HepG2 (cell line): Measurements from ENCODE around the gene SH3PXD2A. TPM values are rescaled to one million over a fixed set of nuclear protein-coding genes. Genes with fewer than 3 reads are reported as not detected.

Experiments used
- ATAC-seq: fragments of 200-7000 bp; cut with Tn5 transposase; 3 replicates; pipeline ENCODE4 v1.9.1; 2020; ENCODE audit warnings: mild to moderate bottlenecking, moderate library complexity
- BruUV-seq: library from RNA; stranded (reverse); fragments of 400-500 nt; replicated peaks from 2 replicates; lab custom pipeline; 2021; lab: Mats Ljungman, UMichigan
- CTCF ChIA-PET: fragments of 300-600 bp; formaldehyde crosslinking; extraction: SDS; loops from one replicate; lab custom pipeline; 2021; ENCODE audit warnings: low total read pairs, inconsistent platforms, low intra/inter-chr PET ratio; lab: Yijun Ruan, JAX
- POLR2A ChIA-PET: fragments of 350-600 bp; sonication (Branson Sonifier 250); formaldehyde crosslinking; loops from one replicate; lab custom pipeline; 2020; ENCODE audit warnings: antibody characterized with exemption, inconsistent platforms; lab: Yijun Ruan, JAX
- DNase-seq: peaks from one replicate; pipeline ENCODE4 v3.0.0-alpha.2; 2015; ENCODE audit warnings: low spot score
- FAIRE-seq: peaks from 3 replicates; lab custom pipeline; 2011; peaks lifted over from hg19 to GRCh38; lab: Jason Lieb, UNC
- H2AFZ ChIP-seq: one replicate; pipeline ENCODE4 v1.6.1; 2011; ENCODE audit warnings: low read length, inconsistent platforms
- H3K27ac ChIP-seq: fragments of 300-600 bp; 3 replicates; pipeline ENCODE4 v1.8.0; 2011; ENCODE audit warnings: mixed run types, mild to moderate bottlenecking, mixed read lengths, low read length, inconsistent platforms; ENCODE audit not compliant: insufficient read depth; ENCODE audit errors: extremely low read length
- H3K27me3 ChIP-seq, 2 experiments: fragments of 200-600 bp in 1 of 2; 2 replicates in 1 of 2; 3 replicates in 1 of 2; pipeline versions ENCODE4 v1.6.0 to v1.8.0; 2011; ENCODE audit warnings: low read length in 2 of 2, mild to moderate bottlenecking in 2 of 2, moderate library complexity in 2 of 2, inconsistent platforms in 1 of 2; ENCODE audit not compliant: insufficient read depth in 2 of 2, control insufficient read depth in 1 of 2
- H3K36me3 ChIP-seq, 2 experiments: fragments of 200-600 bp in 1 of 2; replicated peaks in 1 of 2; 2 replicates in 1 of 2; 3 replicates in 1 of 2; pipeline versions ENCODE4 v1.5.1 to v1.8.0; 2011; ENCODE audit warnings: low read length in 2 of 2, inconsistent platforms in 1 of 2; ENCODE audit not compliant: insufficient read depth in 2 of 2, control insufficient read depth in 1 of 2
- H3K4me1 ChIP-seq: 2 replicates; pipeline ENCODE4 v1.5.1; 2012; ENCODE audit warnings: low read length, inconsistent platforms; ENCODE audit not compliant: insufficient read depth
- H3K4me2 ChIP-seq: 2 replicates; pipeline ENCODE4 v1.6.0; 2011; ENCODE audit warnings: low read depth, low read length, inconsistent platforms
- H3K4me3 ChIP-seq, 3 experiments: fragments of 200-600 bp in 1 of 3; sonication (generic), shearing (Covaris generic) in 1 of 3; replicated peaks in 1 of 3; 2 replicates each; pipeline ENCODE4 v1.5.1; 2011 to 2016; ENCODE audit warnings: low read length in 3 of 3, inconsistent platforms in 2 of 3, low read depth in 2 of 3, mild to moderate bottlenecking in 2 of 3, control low read depth in 1 of 3, mixed read lengths in 1 of 3; ENCODE audit not compliant: insufficient read depth in 1 of 3
- H3K79me2 ChIP-seq: one replicate; pipeline ENCODE4 v1.6.1; 2011; ENCODE audit warnings: low read length, inconsistent platforms; ENCODE audit not compliant: insufficient read depth
- H3K9ac ChIP-seq: 2 replicates; pipeline ENCODE4 v1.6.0; 2011; ENCODE audit warnings: mild to moderate bottlenecking, low read depth, low read length, inconsistent platforms; ENCODE audit not compliant: insufficient read depth
- H3K9me3 ChIP-seq: 2 replicates; pipeline ENCODE4 v1.5.1; 2012; ENCODE audit warnings: mild to moderate bottlenecking, low read length
- H4K20me1 ChIP-seq: 2 replicates; pipeline ENCODE4 v1.6.0; 2011; ENCODE audit warnings: inconsistent platforms, mild to moderate bottlenecking, low read length, moderate library complexity; ENCODE audit not compliant: insufficient read depth
- AGO1 ChIP-seq: fragments of 200-400 bp; formaldehyde crosslinking; IDR thresholded peaks from 2 replicates; pipeline ENCODE4 v1.6.1; 2017; ENCODE audit warnings: mild to moderate bottlenecking, low read depth, low read length, moderate library complexity; ENCODE audit not compliant: poor library complexity, severe bottlenecking
- BCL6 ChIP-seq: IDR thresholded peaks from 2 replicates; pipeline ENCODE4 v1.6.1; 2016; ENCODE audit warnings: missing genetic modification reagents, missing compliant biosample characterization
- FOSL2 ChIP-seq: sonication (generic); formaldehyde crosslinking; IDR thresholded peaks from 2 replicates; pipeline ENCODE4 v1.4.0; 2020; ENCODE audit warnings: missing genetic modification reagents
- FOXA3 ChIP-seq: IDR thresholded peaks from 2 replicates; pipeline ENCODE4 v1.6.1; 2016; ENCODE audit warnings: missing genetic modification reagents, missing compliant biosample characterization
- GPBP1L1 ChIP-seq: sonication (generic); formaldehyde crosslinking; IDR thresholded peaks from 2 replicates; pipeline ENCODE4 v1.5.0; 2020; ENCODE audit warnings: mild to moderate bottlenecking, missing genetic modification reagents
- HNRNPUL1 ChIP-seq: fragments of 200-400 bp; formaldehyde crosslinking; IDR thresholded peaks from 2 replicates; pipeline ENCODE4 v1.6.1; 2017; ENCODE audit warnings: low read depth, mild to moderate bottlenecking, low read length, moderate library complexity
- NFRKB ChIP-seq: fragments of 450-650 bp; IDR thresholded peaks from 2 replicates; pipeline ENCODE4 v1.6.1; 2017
- ONECUT2 ChIP-seq: sonication (generic); formaldehyde crosslinking; IDR thresholded peaks from 2 replicates; pipeline ENCODE4 v1.4.0; 2020; ENCODE audit warnings: missing genetic modification reagents
- POLR2AphosphoS2 ChIP-seq: IDR thresholded peaks from 2 replicates; pipeline ENCODE4 v1.6.1; 2011; ENCODE audit warnings: low read depth, low read length, improper control_type of control experiment
- ZNF124 ChIP-seq: sonication (generic); formaldehyde crosslinking; IDR thresholded peaks from 2 replicates; pipeline ENCODE4 v1.4.0; 2020; ENCODE audit warnings: missing genetic modification reagents
- ZNF264 ChIP-seq: sonication (generic); formaldehyde crosslinking; IDR thresholded peaks from 2 replicates; pipeline ENCODE4 v1.4.0; 2020; ENCODE audit warnings: missing genetic modification reagents
- ZNF660 ChIP-seq: sonication (generic); formaldehyde crosslinking; IDR thresholded peaks from 2 replicates; pipeline ENCODE4 v1.5.1; 2020; ENCODE audit warnings: mild to moderate bottlenecking, low read depth, missing genetic modification reagents, borderline replicate concordance
- ZNF674 ChIP-seq: sonication (generic); formaldehyde crosslinking; IDR thresholded peaks from 2 replicates; pipeline ENCODE4 v1.5.0; 2020; ENCODE audit warnings: low read depth, mild to moderate bottlenecking, missing genetic modification reagents
- ZNF781 ChIP-seq: sonication (generic); formaldehyde crosslinking; IDR thresholded peaks from 2 replicates; pipeline ENCODE4 v1.5.1; 2020; ENCODE audit warnings: borderline replicate concordance, mild to moderate bottlenecking, missing genetic modification reagents; ENCODE audit errors: not compliant biosample characterization
- ZNF83 ChIP-seq: sonication (generic); formaldehyde crosslinking; IDR thresholded peaks from 2 replicates; pipeline ENCODE4 v1.4.0; 2020; ENCODE audit warnings: missing genetic modification reagents, mild to moderate bottlenecking, borderline replicate concordance
- WGBS: methylation state at CpG from one replicate; pipeline ENCODE4 v1.1.6; 2017; ENCODE audit warnings: low lambda C conversion rate; 5-methylcytosine and 5-hydroxymethylcytosine counted together
- in situ Hi-C: cut with HindIII; loops from 2 replicates; pipeline ENCODE4 v1.10.0; 2017; ENCODE audit warnings: low pct_unique_long_range_greater_than_20kb; ENCODE audit not compliant: extremely low pct_ligation_motif_present
- intact Hi-C: fragments of 100-400 bp; cut with micrococcal nuclease; formaldehyde crosslinking; loops from one replicate; pipeline ENCODE4 v1.10.0; 2022; ENCODE audit not compliant: unreplicated experiment
- polyA plus RNA-seq, 8 experiments: library from polyadenylated mRNA; depleted of rRNA in 3 of 8; stranded (reverse) in 7 of 8; unstranded in 1 of 8; fragments of >200 nt; fragmentation: Illumina TruSeq in 4 of 8; extraction: Trizol in 4 of 8; gene quantifications; 2 replicates each; pipeline versions ENCODE4 v1.2.1 to v1.2.3, GENCODE V29; 2011 to 2016; ENCODE audit warnings: low read depth in 4 of 8, missing spikeins in 1 of 8, mixed read lengths in 1 of 8; ENCODE audit not compliant: insufficient read depth in 1 of 8
- total RNA-seq, 5 experiments: library from RNA; depleted of rRNA; stranded (reverse); fragments of >200 nt; fragmentation: Illumina TruSeq; extraction: Trizol; gene quantifications; 2 replicates each; pipeline ENCODE4 v1.2.3, GENCODE V29; 2016; ENCODE audit warnings: low read depth in 1 of 5
- TF ChIP-seq, protein P1 (sequence below): sonication (generic); formaldehyde crosslinking; IDR thresholded peaks from 2 replicates; pipeline ENCODE4 v1.4.0; 2020; ENCODE audit warnings: missing genetic modification reagents

Gene SH3PXD2A
- total and polyA plus RNA-seq, 2 of the 13 experiments (the other 11 are each of a cell fraction or from before 2014, with no cell fraction given): 11.1 to 11.3 TPM

DNA sequence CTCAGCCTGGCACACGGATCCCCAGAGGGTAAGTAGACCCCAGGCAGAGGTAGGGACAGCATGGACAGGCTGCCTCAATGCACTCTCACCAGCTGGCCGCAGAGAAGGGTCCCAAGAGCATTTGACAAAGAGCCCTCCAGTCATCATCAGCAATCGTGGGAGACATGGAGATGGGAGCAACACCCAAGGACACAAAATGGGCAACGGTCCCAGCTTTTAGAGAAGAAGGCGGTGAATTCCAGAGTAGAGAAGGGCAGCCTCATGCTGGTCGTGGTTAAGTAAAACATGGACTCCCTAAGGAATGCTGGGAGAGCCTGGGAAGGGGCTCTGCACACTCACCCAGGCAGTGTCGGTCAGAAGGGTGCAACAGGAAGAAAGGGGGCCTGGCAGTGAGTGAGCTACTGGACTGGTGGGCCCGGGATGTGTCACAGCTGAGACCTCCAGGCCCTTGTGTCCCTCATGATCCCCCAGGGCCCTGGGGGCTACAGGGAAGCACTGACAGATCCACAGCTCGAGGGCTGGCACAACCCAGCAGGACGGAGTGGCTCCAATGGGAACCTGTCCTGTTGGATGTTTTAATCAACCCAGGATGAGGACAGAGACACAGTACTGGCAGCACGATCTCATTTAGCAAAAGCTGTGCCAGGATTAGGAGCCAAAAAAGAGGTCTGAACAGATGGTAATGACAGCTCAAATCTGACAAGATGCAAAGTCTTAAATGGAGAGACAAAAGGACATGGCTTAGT lies 214.8 kb downstream of the SH3PXD2A start:
- Histone ChIP-seq H3K9ac (no peak overlapping the region), H3K27ac (no peak overlapping the region), H3K36me3 (peaks cover 24 to 71% of the 10 kb centered on the region in 2 experiments), H3K4me2 (no peak overlapping the region)
- intact Hi-C loops: no loop called here
- in situ Hi-C loops: no loop called here
- POLR2A ChIA-PET: no interaction called here
- TF ChIP-seq ZNF83 (CRISPR knock-in tag): no peak
- no peak for TF ChIP-seq ZNF781 (CRISPR knock-in tag)
- TF ChIP-seq ZNF660: no peak
- no peak for TF ChIP-seq ZNF124 (CRISPR knock-in tag)
- no peak for TF ChIP-seq POLR2AphosphoS2
- TF ChIP-seq, protein P1, sequence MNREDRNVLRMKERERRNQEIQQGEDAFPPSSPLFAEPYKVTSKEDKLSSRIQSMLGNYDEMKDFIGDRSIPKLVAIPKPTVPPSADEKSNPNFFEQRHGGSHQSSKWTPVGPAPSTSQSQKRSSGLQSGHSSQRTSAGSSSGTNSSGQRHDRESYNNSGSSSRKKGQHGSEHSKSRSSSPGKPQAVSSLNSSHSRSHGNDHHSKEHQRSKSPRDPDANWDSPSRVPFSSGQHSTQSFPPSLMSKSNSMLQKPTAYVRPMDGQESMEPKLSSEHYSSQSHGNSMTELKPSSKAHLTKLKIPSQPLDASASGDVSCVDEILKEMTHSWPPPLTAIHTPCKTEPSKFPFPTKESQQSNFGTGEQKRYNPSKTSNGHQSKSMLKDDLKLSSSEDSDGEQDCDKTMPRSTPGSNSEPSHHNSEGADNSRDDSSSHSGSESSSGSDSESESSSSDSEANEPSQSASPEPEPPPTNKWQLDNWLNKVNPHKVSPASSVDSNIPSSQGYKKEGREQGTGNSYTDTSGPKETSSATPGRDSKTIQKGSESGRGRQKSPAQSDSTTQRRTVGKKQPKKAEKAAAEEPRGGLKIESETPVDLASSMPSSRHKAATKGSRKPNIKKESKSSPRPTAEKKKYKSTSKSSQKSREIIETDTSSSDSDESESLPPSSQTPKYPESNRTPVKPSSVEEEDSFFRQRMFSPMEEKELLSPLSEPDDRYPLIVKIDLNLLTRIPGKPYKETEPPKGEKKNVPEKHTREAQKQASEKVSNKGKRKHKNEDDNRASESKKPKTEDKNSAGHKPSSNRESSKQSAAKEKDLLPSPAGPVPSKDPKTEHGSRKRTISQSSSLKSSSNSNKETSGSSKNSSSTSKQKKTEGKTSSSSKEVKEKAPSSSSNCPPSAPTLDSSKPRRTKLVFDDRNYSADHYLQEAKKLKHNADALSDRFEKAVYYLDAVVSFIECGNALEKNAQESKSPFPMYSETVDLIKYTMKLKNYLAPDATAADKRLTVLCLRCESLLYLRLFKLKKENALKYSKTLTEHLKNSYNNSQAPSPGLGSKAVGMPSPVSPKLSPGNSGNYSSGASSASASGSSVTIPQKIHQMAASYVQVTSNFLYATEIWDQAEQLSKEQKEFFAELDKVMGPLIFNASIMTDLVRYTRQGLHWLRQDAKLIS (CRISPR knock-in tag): no peak
- TF ChIP-seq GPBP1L1: no peak
- TF ChIP-seq FOXA3 (CRISPR knock-in tag): no peak
- no peak for TF ChIP-seq ONECUT2 (CRISPR knock-in tag)
- TF ChIP-seq ZNF674 (CRISPR knock-in tag): no peak
- TF ChIP-seq AGO1: no peak
- TF ChIP-seq ZNF264: no peak
- TF ChIP-seq HNRNPUL1: no peak
- no peak for TF ChIP-seq BCL6 (CRISPR knock-in tag)
- TF ChIP-seq NFRKB: no peak
- no peak for TF ChIP-seq FOSL2 (CRISPR knock-in tag)
- TF ChIP-seq, all 625 proteins: peak for 0
- H3K4me3 ChIP-seq: no peak overlapping the region
- CTCF ChIA-PET: no interaction called here
- no peak overlapping the region for H2AFZ ChIP-seq
- H3K79me2 ChIP-seq: peaks cover 14% of the 10 kb centered on the region
- WGBS: 94% methylated on average over 11 of the region's 11 CpGs
- peaks cover 12% of the 10 kb centered on the region; the same call in 1 of the 2 replicates for H4K20me1 ChIP-seq
- no peak for ATAC-seq
- no peaks in the 10 kb centered on the region for H3K27me3 ChIP-seq
- H3K4me1 ChIP-seq: peaks cover 24% of the 10 kb centered on the region
- DNase-seq: no peak
- H3K9me3 ChIP-seq: no peaks in the 10 kb centered on the region
- FAIRE-seq: no peak
- no TSS peak for BruUV-seq
